Endothelial cell of umbilical vein (primary cell): ENCODE results near the gene GTF2H3.

Experiments
- EZH2 ChIP-seq: IDR thresholded peaks from 2 replicates; pipeline ENCODE4 v1.6.1; 2012; ENCODE audit warnings: borderline replicate concordance, low read depth, mild to moderate bottlenecking, moderate library complexity, low read length, inconsistent platforms; ENCODE audit not compliant: severe bottlenecking
- FOS ChIP-seq: IDR thresholded peaks from 2 replicates; pipeline ENCODE4 v1.6.1; 2011; ENCODE audit warnings: mild to moderate bottlenecking, low read length, moderate library complexity, borderline replicate concordance; ENCODE audit not compliant: insufficient read depth
- POLR2A ChIP-seq: IDR thresholded peaks from 2 replicates; pipeline ENCODE4 v1.6.1; 2012; ENCODE audit warnings: low read depth, mild to moderate bottlenecking, control low read depth, low read length
- POLR2AphosphoS5 ChIP-seq: IDR thresholded peaks from 2 replicates; pipeline ENCODE4 v1.6.1; 2012; ENCODE audit warnings: low read depth, mild to moderate bottlenecking, control low read depth, low read length, moderate library complexity; ENCODE audit not compliant: insufficient read depth
- TF ChIP-seq, protein P1 (sequence below): IDR thresholded peaks from 2 replicates; pipeline ENCODE4 v1.6.1; 2011; ENCODE audit not compliant: insufficient read depth, insufficient read length
- TF ChIP-seq, protein P2 (sequence below), 2 donors: IDR thresholded peaks; 1 replicate in 1 of 2; 2 replicates in 1 of 2; pipeline ENCODE4 v1.5.1; 2011; ENCODE audit warnings: low read length in 2 of 2, mild to moderate bottlenecking in 2 of 2, moderate library complexity in 2 of 2, control low read depth in 1 of 2, inconsistent platforms in 1 of 2, low read depth in 1 of 2; ENCODE audit not compliant: insufficient read depth in 1 of 2; ENCODE audit errors: extremely low read depth in 1 of 2

DNA sequence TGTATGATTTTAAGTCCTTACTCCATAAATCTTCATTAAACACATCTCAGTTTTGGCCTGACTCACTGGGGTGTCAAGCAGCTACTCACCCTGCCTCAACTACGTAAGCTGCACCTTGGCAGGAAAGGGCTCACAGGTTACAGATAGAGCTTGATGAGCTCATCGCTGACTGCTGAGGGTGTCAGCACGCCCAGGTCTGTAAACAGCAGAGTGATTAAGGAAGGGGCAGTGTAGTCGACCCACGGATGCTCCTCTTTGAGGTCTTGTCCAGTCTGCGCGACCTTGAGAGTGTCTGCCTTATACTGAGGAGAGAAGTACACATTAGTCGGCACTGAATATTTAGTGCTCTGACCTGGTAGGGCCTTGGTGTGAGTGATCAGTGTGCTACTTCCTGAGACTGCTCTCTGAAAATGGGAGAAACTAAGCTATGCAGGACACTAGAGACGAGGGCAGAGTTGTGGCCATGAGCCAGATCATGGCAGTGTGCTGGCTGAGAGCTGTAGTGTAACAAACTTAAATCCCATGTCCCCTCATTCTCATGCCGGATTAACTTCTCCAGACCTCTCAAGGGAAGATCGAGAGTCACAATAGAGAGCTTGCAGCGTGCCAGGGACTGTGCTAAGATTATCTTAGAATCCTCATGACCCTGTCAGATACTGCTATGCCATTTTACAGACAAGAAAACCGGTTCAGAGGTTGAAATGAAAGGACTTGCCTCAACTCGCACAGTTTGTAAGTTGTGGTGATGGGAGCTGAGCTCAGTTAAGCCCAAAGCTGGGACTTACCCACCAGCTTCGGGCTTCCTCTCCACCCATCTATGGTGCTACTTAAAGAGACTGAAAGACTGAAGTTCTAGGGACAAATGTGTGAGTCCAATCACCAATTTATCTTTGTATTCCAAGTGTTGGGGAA lies 11.8 kb upstream of the GTF2H3 start:
- TF ChIP-seq, protein P1, sequence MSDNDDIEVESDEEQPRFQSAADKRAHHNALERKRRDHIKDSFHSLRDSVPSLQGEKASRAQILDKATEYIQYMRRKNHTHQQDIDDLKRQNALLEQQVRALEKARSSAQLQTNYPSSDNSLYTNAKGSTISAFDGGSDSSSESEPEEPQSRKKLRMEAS: no peak
- no peak for TF ChIP-seq POLR2AphosphoS5
- TF ChIP-seq POLR2A: no peak
- TF ChIP-seq, protein P2, sequence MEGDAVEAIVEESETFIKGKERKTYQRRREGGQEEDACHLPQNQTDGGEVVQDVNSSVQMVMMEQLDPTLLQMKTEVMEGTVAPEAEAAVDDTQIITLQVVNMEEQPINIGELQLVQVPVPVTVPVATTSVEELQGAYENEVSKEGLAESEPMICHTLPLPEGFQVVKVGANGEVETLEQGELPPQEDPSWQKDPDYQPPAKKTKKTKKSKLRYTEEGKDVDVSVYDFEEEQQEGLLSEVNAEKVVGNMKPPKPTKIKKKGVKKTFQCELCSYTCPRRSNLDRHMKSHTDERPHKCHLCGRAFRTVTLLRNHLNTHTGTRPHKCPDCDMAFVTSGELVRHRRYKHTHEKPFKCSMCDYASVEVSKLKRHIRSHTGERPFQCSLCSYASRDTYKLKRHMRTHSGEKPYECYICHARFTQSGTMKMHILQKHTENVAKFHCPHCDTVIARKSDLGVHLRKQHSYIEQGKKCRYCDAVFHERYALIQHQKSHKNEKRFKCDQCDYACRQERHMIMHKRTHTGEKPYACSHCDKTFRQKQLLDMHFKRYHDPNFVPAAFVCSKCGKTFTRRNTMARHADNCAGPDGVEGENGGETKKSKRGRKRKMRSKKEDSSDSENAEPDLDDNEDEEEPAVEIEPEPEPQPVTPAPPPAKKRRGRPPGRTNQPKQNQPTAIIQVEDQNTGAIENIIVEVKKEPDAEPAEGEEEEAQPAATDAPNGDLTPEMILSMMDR (IDR thresholded peaks at IDR 0.05; ENCODE audit: extremely low read depth in 1 of 2, insufficient read depth in 1 of 2, low read depth in 1 of 2, low read length in 2 of 2): no peak
- TF ChIP-seq EZH2: no peak
- TF ChIP-seq FOS: no peak
